Limb (tissue), 2 donors: ENCODE data around the gene ANO6.
"Not testable (repeated sequence)": the region's sequence is repeated elsewhere in the genome, so short reads cannot be mapped to it uniquely, and the experiment has no call there.

Experiments
- DNase-seq, 2 donors: peaks; one replicate each; pipeline ENCODE4 v3.0.0-alpha.2; 2016; ENCODE audit errors: extremely low spot score in 2 of 2

The ANO6 gene

GRCh38 chr12:45304514-45305178 is 88.8 kb downstream of the ANO6 start:
- DNase-seq: no peak

- no peak for DNase-seq
Observed at GRCh38 chr12:45305907-45306306, 90.0 kb downstream of the ANO6 start.

GRCh38 chr12:45309836-45310626 is 94.1 kb downstream of the ANO6 start:
- no peak for DNase-seq

- no peak for DNase-seq
Observed at GRCh38 chr12:45310627-45310968, 94.7 kb downstream of the ANO6 start.

- DNase-seq: no peak
Observed at GRCh38 chr12:45312012-45312411, 96.1 kb downstream of the ANO6 start.

GRCh38 chr12:45314770-45315169 is 98.9 kb downstream of the ANO6 start:
- DNase-seq: no peak

GRCh38 chr12:45315462-45315861 is 99.6 kb downstream of the ANO6 start:
- no peak for DNase-seq

- DNase-seq: not testable (repeated sequence)
Observed at GRCh38 chr12:45317261-45317660, 101.4 kb downstream of the ANO6 start.

- no peak for DNase-seq
Observed at GRCh38 chr12:45322810-45323209, 106.9 kb downstream of the ANO6 start.

GRCh38 chr12:45324391-45324790 is 108.5 kb downstream of the ANO6 start:
- DNase-seq: no peak

GRCh38 chr12:45326358-45326975 is 110.6 kb downstream of the ANO6 start:
- no peak for DNase-seq

- DNase-seq: no peak
Observed at GRCh38 chr12:45327823-45328383, 112.0 kb downstream of the ANO6 start.

GRCh38 chr12:45329238-45329637 is 113.3 kb downstream of the ANO6 start:
- DNase-seq: no peak

- no peak for DNase-seq
Observed at GRCh38 chr12:45329702-45330101, 113.8 kb downstream of the ANO6 start.

- DNase-seq: no peak
Observed at GRCh38 chr12:45331552-45331951, 115.7 kb downstream of the ANO6 start.

GRCh38 chr12:45334396-45334795 is 118.5 kb downstream of the ANO6 start:
- DNase-seq: no peak

GRCh38 chr12:45336331-45336730 is 120.4 kb downstream of the ANO6 start:
- no peak for DNase-seq

GRCh38 chr12:45336762-45337596 is 121.1 kb downstream of the ANO6 start:
- DNase-seq: no peak

- DNase-seq: no peak
Observed at GRCh38 chr12:45337835-45338234, 121.9 kb downstream of the ANO6 start.

GRCh38 chr12:45338272-45338671 is 122.4 kb downstream of the ANO6 start:
- peak in 1 of 2 donors; percentile 13 for DNase-seq

GRCh38 chr12:45339035-45339434 is 123.1 kb downstream of the ANO6 start:
- no peak for DNase-seq
